Breast epithelium (tissue), 4 donors: Measurements from ENCODE around the gene SPRING1. TPM values are rescaled to one million over a fixed set of nuclear protein-coding genes. Genes with fewer than 3 reads are reported as not detected.
A peak's percentile ranks its signal among the peaks of the same experiment; 100 is the strongest.

Experiments
- DNase-seq, 2 donors: peaks; one replicate each; pipeline ENCODE4 v3.0.0-alpha.2; 2019; ENCODE audit warnings: low spot score in 2 of 2
- H3K27ac ChIP-seq, 2 donors: fragments of 200-600 bp; sonication (generic) in 1 of 2; one replicate each; pipeline ENCODE4 v1.5.1; 2016 to 2019; ENCODE audit warnings: mild to moderate bottlenecking in 1 of 2
- H3K27me3 ChIP-seq, 2 donors: fragments of 200-600 bp; sonication (generic) in 1 of 2; one replicate each; pipeline versions ENCODE4 v1.5.1 to v1.6.0; 2017 to 2019; ENCODE audit warnings: control low read depth in 1 of 2, mild to moderate bottlenecking in 1 of 2
- H3K36me3 ChIP-seq: fragments of 200-600 bp; one replicate; pipeline ENCODE4 v1.5.1; 2019
- H3K4me1 ChIP-seq, 2 donors: fragments of 200-600 bp; sonication (generic); one replicate each; pipeline ENCODE4 v1.5.1; 2016 to 2019; ENCODE audit warnings: control low read depth in 1 of 2
- H3K4me3 ChIP-seq, 3 donors: fragments of 200-600 bp; sonication (generic); 1 replicate in 2 of 3; 2 replicates in 1 of 3; pipeline ENCODE4 v1.5.1; 2016 to 2019; ENCODE audit warnings: mild to moderate bottlenecking in 3 of 3, moderate library complexity in 2 of 3
- H3K9me3 ChIP-seq, 2 donors: fragments of 200-600 bp; sonication (generic) in 1 of 2; one replicate each; pipeline ENCODE4 v1.5.1; 2016 to 2019; ENCODE audit warnings: control low read depth in 1 of 2
- POLR2A ChIP-seq: fragments of 450-650 bp; IDR thresholded peaks from one replicate; pipeline ENCODE4 v1.6.1; 2016; ENCODE audit warnings: antibody characterized with exemption, mild to moderate bottlenecking, moderate library complexity
- POLR2AphosphoS5 ChIP-seq, 3 donors: sonication (generic); formaldehyde crosslinking; IDR thresholded peaks; one replicate each; pipeline ENCODE4 v1.6.1; 2017; ENCODE audit warnings: antibody characterized with exemption in 3 of 3
- intact Hi-C: fragments of 100-400 bp; cut with DNase I; formaldehyde crosslinking; loops from one replicate; pipeline ENCODE4 v1.15.1; 2023; ENCODE audit warnings: low total_unique reads
- total RNA-seq, 3 donors: library from RNA; depleted of rRNA; stranded (reverse); fragments of >200 nt; gene quantifications; one replicate each; pipeline ENCODE4 v1.1.0, GENCODE V29; 2016
- TF ChIP-seq, protein P1 (sequence below), 3 donors: fragments of 450-650 bp; IDR thresholded peaks; one replicate each; pipeline ENCODE4 v1.5.1; 2016 to 2017; ENCODE audit warnings: antibody characterized with exemption in 3 of 3, mild to moderate bottlenecking in 3 of 3, moderate library complexity in 3 of 3

Gene SPRING1
- total RNA-seq, 3 donors from 2014 or later: 13.8 to 18.4 (median 15.7) TPM

GRCh38 chr12:116707751-116708150, 30.1 kb downstream of the SPRING1 start:
- Histone ChIP-seq H3K9me3 (no peaks in the 10 kb centered on the region), H3K36me3 (no peaks in the 10 kb centered on the region), H3K4me3 (no peak overlapping the region), H3K27me3 (no peaks in the 10 kb centered on the region), H3K27ac (no peak overlapping the region), H3K4me1 (peaks cover 0 to 7% of the 10 kb centered on the region in 2 donors)
- TF ChIP-seq, protein P1, sequence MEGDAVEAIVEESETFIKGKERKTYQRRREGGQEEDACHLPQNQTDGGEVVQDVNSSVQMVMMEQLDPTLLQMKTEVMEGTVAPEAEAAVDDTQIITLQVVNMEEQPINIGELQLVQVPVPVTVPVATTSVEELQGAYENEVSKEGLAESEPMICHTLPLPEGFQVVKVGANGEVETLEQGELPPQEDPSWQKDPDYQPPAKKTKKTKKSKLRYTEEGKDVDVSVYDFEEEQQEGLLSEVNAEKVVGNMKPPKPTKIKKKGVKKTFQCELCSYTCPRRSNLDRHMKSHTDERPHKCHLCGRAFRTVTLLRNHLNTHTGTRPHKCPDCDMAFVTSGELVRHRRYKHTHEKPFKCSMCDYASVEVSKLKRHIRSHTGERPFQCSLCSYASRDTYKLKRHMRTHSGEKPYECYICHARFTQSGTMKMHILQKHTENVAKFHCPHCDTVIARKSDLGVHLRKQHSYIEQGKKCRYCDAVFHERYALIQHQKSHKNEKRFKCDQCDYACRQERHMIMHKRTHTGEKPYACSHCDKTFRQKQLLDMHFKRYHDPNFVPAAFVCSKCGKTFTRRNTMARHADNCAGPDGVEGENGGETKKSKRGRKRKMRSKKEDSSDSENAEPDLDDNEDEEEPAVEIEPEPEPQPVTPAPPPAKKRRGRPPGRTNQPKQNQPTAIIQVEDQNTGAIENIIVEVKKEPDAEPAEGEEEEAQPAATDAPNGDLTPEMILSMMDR (IDR thresholded peaks at IDR 0.05): no peak
- TF ChIP-seq POLR2AphosphoS5 (IDR thresholded peaks at IDR 0.05): no peak
- no peak for TF ChIP-seq POLR2A
- intact Hi-C loops: no loop called here
- no peak for DNase-seq

- Histone ChIP-seq H3K36me3 (no peaks in the 10 kb centered on the region), H3K4me1 (no peaks in the 10 kb centered on the region), H3K9me3 (no peaks in the 10 kb centered on the region), H3K27me3 (no peaks in the 10 kb centered on the region), H3K27ac (no peak overlapping the region), H3K4me3 (no peak overlapping the region)
- no peak for TF ChIP-seq POLR2A
- TF ChIP-seq, protein P1 (IDR thresholded peaks at IDR 0.05): peak; percentile 49 to 91 (median 81)
- intact Hi-C loops: no loop called here
- DNase-seq: peak; percentile 45 to 69
Measured at GRCh38 chr12:116703214-116703795, 34.6 kb downstream of the SPRING1 start.

DNA sequence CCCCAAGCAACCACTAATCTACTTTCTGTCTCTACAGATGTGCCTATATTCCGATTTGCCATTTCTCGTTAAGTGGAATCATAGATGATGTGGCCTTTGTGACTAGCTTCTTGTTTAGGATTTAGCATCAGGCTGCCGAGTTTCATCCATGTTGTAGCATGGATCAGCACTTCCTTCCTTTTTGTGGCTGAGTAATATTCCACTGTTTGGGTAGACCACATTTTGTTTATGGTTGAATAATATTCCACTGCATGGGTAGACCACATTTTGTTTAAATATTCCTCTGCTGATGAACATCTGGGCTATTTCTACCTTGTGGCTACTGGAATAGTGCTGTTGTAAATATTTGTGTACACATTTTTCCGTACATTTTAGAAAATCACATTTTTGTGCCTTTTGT, 36.4 kb downstream of the SPRING1 start:
- TF ChIP-seq POLR2AphosphoS5 (IDR thresholded peaks at IDR 0.05) (no peak), POLR2A (no peak)
- TF ChIP-seq, protein P1 (IDR thresholded peaks at IDR 0.05): no peak
- DNase-seq: no peak
- Histone ChIP-seq H3K27me3 (no peaks in the 10 kb centered on the region), H3K9me3 (no peaks in the 10 kb centered on the region), H3K27ac (no peak overlapping the region), H3K4me1 (no peaks in the 10 kb centered on the region), H3K36me3 (no peaks in the 10 kb centered on the region), H3K4me3 (no peak overlapping the region)
- intact Hi-C loops: no loop called here

DNA sequence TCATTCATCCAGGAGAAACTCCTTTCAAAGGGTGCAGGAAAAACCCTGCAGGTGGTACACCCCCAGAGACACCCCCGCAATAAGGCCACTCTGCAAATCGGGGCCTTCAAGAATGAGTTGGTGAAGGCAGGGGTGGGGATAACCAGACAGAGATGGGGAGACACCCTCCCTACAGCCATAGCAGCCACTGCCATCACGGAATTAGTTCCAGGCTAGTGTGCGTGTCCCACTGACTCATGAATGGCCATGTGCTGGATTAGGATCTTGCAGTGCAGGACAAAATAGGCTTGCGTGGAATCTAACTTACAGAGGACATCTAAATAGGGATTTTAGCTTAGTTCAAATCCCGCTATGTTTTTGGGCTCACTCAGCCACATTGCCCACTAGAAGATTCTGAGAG, 37.8 kb downstream of the SPRING1 start:
- TF ChIP-seq POLR2AphosphoS5 (IDR thresholded peaks at IDR 0.05) (no peak), POLR2A (no peak)
- TF ChIP-seq, protein P1 (IDR thresholded peaks at IDR 0.05): no peak
- Histone ChIP-seq H3K4me1 (no peaks in the 10 kb centered on the region), H3K27me3 (no peaks in the 10 kb centered on the region), H3K9me3 (no peaks in the 10 kb centered on the region), H3K27ac (no peak overlapping the region), H3K36me3 (no peaks in the 10 kb centered on the region), H3K4me3 (no peak overlapping the region)
- intact Hi-C loops: no loop called here
- no peak for DNase-seq

DNA sequence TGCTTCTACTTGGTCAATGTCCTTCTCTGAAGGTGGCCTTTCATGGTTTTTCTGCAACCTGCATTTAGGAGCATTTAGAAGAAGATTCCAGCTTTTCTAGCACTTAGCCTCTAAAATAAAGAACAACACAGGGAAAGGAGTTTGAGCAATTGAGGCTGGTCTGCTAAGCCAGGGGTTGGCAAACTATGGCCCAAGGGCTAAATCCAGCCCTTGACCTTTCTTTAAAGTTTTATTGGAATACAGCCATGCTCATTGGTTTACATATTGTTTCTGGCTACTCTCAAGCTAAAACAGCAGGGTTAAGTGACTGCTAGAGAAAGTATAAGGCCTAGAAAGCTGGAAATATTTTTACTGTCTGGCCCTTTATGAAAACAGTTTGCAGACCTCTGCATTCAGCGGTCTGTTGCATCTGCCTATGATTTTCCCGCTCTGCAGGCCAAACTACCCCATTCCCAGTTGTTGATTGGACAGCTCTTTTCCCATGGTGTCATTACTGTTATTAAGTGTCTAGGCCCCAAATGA, 39.3 kb downstream of the SPRING1 start:
- Histone ChIP-seq H3K4me1 (no peaks in the 10 kb centered on the region), H3K27me3 (no peaks in the 10 kb centered on the region), H3K4me3 (no peak overlapping the region), H3K27ac (no peak overlapping the region), H3K9me3 (no peaks in the 10 kb centered on the region), H3K36me3 (no peaks in the 10 kb centered on the region)
- DNase-seq: no peak
- intact Hi-C loops: no loop called here
- TF ChIP-seq POLR2AphosphoS5 (IDR thresholded peaks at IDR 0.05) (no peak), POLR2A (no peak)
- TF ChIP-seq, protein P1 (IDR thresholded peaks at IDR 0.05): no peak
